Tongue (tissue), 2 donors: ENCODE measurements around the gene EXOC3. TPM values are rescaled to one million over a fixed set of nuclear protein-coding genes. Genes with fewer than 3 reads are reported as not detected.

ENCODE experiments used
- DNase-seq: peaks from one replicate; pipeline ENCODE4 v3.0.0-alpha.2; 2015
- total RNA-seq: library from RNA; depleted of rRNA; stranded (reverse); fragments of >200 nt; gene quantifications from one replicate; pipeline ENCODE4 v1.2.3, GENCODE V29; 2014

EXOC3 gene
- total RNA-seq, 1 donor from 2014 or later, result 48.7 TPM

DNA sequence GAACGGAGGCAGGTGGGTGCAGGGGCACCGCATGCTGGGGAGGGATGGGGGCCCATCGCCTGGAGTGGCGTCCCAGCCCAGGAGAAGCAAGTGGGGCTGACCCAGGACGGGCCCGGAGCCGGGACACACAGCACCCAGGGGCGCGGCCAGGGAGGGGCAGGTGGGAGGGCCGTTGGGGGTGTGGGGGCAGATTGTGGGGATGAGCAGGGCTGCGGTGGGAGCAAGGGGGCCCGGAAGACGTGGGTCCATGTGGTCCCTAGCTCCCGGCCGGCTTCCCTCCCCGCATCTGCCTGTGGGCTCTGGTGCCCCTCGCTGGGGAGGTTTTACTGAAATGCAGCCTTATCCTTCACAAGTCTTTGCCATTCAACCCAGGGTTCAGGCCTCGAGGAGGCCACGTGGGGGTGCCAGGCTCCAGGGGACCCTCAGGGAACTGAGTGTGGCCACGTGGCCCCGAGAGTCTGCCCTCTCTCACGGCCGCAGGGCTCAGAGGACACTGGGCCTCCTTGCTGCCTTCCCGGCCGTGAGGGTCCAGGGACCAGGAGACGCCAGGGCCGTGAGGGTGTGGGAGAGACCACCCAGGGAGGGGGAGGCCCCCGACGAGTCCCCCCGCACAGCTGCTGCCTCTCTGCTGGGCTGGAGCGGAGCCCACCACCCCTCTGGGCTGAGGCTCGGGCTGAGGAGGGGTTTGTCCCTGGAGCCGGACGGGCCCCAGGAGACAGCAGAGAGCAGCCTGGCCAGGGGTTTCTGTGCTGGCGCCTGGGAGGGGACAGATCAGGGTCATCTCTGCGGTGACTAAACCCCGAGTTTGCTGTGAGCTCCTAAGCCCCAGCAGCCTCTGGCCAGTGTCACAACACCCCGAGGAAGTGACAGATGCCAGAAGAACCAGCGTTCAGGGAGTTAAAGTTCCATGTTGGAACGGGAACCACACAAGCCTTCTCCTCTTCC is 46.0 kb downstream of the EXOC3 start:
- DNase-seq, result no peak

- DNase-seq, result no peak
Measured at GRCh38 chr5:489689-490080, 46.7 kb downstream of the EXOC3 start.

DNA sequence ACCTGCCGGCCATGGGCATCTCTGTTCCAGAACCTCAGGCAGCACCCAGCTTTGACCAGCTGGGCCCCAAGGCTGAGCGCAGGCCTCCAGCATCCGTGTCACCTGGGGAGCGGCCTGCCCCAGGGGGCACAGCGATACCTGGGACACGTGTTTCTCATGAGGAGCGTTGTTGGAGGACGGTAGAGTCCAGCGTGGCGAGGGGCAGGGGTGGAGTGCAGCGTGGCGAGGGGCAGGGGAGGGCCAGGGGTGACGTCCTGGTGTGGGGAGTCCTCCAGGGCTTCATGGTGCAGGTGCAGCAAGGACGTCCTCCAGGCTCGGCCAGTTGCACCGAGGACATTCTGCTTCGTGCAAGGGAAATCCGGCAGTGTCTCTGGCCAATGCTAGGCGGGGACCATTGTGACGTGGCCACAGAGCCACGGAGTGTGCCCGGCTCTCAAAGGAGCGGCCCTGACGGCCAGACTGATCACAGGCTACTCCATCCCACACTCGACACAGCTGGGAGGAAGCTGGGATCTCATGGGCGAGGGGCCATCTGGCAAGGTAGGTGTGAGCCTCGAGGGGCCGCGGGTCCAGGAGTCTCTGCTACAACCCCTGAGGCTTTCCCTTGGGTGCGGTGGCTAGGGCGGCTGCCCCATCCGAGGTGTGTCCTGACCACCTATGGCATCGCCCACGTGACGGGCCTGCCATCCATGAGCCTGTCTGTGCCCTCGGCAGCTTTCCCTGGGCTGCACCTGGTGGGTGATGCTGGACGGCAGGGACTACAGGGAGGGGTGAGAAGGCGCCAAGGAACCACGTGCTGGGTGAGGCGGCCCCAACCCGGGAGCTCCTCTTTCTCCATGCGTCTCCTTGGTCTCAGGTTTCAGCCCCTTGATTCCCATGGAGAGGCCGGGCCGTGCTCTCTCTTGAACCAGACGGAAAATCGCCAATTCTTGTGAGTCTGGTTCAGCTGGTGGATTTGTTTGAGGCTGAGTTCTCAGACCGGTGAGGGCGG is 47.4 kb downstream of the EXOC3 start:
- no peak for DNase-seq

GRCh38 chr5:491119-491855 is 48.3 kb downstream of the EXOC3 start:
- DNase-seq, result no peak

GRCh38 chr5:491856-492155 is 48.8 kb downstream of the EXOC3 start:
- no peak for DNase-seq

GRCh38 chr5:492314-492893 is 49.4 kb downstream of the EXOC3 start:
- no peak for DNase-seq

DNA sequence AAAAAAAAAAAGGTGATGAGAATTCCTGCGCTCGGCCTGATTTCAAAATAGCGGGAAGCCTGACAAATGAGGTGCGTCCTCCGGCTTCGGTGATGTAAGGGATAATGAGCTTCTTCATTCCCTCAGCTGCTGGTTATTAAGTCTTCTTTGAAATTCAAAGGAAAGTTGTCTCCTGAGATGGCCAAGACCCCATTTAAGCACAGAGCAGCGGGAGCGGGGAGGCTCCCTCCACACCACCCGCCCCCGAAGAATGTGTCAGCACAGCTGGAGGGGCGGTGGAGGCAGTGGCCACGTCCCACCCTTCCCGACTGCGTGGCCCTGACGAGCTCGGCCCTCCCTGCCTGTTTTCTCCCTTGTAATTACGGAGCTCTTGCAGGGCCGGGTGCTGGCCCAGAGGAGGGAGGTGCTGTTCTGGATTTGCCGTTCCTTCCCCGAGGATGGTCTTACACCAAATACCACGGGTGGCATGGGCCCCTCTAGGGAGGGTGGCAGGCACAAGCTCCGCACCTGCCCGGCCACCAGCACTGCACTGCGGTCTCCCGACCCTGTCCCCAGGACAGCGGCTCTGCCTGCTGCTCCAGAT is 50.2 kb downstream of the EXOC3 start:
- peak; percentile 44 for DNase-seq

- no peak for DNase-seq
Measured at GRCh38 chr5:493758-494157, 50.8 kb downstream of the EXOC3 start.

DNA sequence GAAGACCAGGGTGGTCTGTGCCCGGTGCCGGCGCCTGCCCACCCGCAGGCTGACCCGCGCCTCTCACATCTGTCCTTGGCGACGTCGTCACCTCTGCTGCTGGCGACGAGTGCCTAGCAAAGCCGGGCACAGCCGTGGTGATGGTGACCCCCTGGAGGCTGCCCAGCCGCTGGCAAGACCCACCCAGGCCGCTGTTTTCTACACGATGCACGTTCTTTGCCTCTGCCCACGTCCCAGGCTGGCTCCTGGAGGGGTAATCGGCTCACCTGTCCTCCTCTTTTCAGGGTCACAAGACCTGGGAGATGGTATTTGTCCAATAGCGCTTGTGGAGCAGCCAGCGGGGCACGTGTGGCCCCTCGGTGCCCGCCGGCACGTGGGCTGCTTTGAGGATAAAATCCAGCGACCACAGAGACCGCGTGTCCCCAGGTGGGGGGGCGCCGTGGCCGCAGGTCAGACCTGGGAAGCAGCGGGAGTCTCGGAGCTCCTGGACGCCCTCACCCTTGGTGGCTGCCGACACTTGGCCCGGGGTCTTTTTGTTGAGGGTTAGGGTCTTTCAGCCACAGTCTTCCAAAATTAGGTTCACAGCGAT is 51.8 kb downstream of the EXOC3 start:
- no peak for DNase-seq

DNA sequence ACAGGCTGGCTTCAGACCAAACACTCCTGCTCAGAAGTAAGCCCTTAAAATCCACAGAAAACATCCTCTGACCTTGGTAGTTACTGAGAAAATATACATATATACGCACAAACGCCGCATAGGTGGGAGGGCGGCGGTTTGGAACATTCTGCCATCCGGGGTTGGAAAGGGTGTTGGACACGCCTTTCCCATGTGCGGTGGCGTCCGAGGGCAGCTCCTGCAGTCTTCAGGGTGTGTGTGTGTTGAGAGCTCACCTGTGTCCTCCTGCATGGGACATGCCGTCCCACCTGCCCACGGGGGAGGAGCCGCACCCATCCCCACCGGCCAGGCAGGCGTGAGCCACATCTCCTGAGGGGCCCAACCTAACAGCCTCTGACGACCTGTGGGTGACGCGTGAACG is 53.1 kb downstream of the EXOC3 start:
- no peak for DNase-seq

DNA sequence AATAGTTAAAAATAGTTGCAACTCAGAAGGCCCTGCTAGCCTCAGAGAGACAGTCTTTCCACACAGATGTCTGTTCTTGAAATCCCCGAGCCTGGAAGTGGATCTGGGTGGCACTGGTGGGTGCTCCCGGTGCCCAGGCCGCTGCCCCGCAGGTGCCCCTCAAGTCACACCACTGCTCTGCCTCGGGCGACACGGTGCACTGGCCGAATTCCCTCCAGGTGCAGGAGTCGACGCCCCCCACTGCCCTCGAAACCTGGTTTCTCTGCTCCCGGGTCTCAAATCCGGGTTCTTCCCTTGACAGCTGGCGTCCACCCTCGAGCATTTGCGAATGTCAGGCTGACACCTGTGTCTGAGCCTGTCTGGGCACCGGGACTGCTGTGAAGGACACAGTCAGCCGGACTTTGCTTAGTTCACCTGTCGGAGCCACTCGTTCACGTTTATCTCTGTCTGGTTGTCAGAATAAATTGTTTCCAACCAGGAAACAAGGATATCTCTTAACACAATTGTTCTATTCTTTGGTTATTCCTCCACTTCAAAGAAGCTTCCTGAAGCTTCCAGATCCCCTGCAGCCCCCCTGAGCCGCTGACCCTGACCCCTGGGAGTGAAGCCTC is 54.2 kb downstream of the EXOC3 start:
- no peak for DNase-seq

DNA sequence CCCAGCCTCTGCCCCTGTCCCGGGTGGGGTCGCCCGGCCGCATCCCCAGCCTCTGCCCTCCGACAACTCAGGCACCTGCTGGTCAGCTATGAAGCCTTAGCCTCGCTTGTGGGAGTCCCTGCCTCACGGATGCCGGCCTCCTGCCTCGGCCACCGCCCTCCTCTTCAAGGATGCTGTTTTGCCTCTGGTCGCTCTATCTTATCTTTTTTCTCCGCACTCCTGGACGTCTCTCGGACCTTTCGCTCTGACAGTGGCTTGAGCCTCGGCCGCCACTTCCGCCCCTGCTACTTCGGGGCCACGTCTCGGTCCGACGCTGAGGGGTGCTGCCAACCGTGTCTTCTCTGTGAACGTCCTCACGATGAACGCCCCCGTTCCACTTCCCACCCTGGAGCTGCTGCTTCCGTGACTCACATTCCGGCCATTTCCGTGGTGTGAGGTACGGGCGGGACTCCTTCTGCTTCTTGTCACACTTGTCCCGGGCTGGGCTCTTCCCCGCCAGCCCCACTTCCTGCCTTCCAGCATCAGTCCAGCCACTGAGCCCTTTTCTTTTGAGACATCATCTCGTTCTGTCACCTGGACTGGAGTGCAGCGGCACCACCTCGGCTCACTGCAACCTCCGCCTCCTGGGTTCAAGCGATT is 55.0 kb downstream of the EXOC3 start:
- DNase-seq, result no peak

GRCh38 chr5:499233-500209 is 56.5 kb downstream of the EXOC3 start:
- no peak for DNase-seq

GRCh38 chr5:500491-500890 is 57.5 kb downstream of the EXOC3 start:
- no peak for DNase-seq

DNA sequence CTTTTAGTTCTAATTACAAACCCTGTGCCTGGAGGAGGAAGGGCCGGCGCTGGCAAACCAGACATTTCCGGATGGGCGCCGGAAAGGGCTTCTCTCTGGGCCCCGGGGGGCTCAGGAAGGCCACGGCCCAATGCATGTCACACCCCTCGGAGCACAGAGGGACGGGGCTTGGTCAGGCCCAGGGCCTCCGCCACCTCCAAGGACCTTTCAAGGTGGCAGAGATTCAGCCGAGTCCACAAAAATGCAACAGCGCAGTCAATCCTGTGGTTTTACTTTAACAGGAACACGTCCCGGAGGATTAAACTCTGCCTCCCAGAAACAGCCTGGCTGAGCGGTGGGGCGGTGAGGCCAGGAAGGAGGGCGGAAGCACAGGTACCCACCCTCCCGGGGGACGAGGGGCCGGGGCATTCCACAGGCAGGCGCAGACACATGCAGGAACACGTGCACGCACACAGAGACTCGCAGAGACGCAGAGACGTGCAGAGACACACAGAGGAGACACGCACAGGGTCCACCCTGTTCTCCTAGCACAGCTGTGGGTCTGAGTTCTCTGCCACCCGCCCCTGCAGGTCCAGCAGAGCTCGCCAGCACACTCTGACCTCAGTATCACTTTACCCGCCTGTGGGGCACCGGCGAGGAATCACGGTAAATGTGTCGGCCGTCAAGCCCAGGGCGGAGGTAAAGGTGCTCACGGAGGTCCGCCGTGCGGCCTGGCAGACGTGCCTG is 58.3 kb downstream of the EXOC3 start:
- DNase-seq, result peak; percentile 27

GRCh38 chr5:501831-502184 is 58.8 kb downstream of the EXOC3 start:
- peak; percentile 40 for DNase-seq

- no peak for DNase-seq
Measured at GRCh38 chr5:502325-503079, 59.5 kb downstream of the EXOC3 start.
